GM23338 (cell line): ENCODE measurements around the gene MAP1B. TPM values are rescaled to one million over a fixed set of nuclear protein-coding genes. Genes with fewer than 3 reads are reported as not detected.

ENCODE experiments used
- ATAC-seq: fragments of 200-7000 bp; cut with Tn5 transposase; 3 replicates; pipeline ENCODE4 v1.9.1; 2020
- DNase-seq: peaks from one replicate; pipeline ENCODE4 v3.0.0-alpha.2; 2015; ENCODE audit warnings: low spot score
- H2AFZ ChIP-seq: fragments of 200-600 bp; sonication (generic); 2 replicates; pipeline ENCODE4 v1.8.0; 2016; ENCODE audit warnings: antibody characterized with exemption, mild to moderate bottlenecking, moderate library complexity
- H3F3A ChIP-seq: fragments of 200-600 bp; sonication (generic); replicated peaks from 2 replicates; pipeline ENCODE4 v1.8.0; 2017; ENCODE audit warnings: antibody characterized with exemption, mixed run types, low read depth
- H3K27ac ChIP-seq: fragments of 200-600 bp; sonication (generic); 2 replicates; pipeline ENCODE4 v1.6.1; 2016; ENCODE audit warnings: low read depth
- H3K27me3 ChIP-seq: fragments of 200-600 bp; sonication (generic); 2 replicates; pipeline ENCODE4 v1.8.0; 2016; ENCODE audit warnings: mild to moderate bottlenecking, mixed run types, moderate library complexity; ENCODE audit not compliant: insufficient read depth
- H3K36me3 ChIP-seq: fragments of 200-600 bp; sonication (generic); 2 replicates; pipeline ENCODE4 v1.8.0; 2016; ENCODE audit warnings: mild to moderate bottlenecking; ENCODE audit not compliant: insufficient read depth
- H3K4me1 ChIP-seq: fragments of 200-600 bp; sonication (generic); 2 replicates; pipeline ENCODE4 v1.8.0; 2016; ENCODE audit warnings: mild to moderate bottlenecking, moderate library complexity; ENCODE audit not compliant: insufficient read depth
- H3K4me2 ChIP-seq: fragments of 200-600 bp; sonication (generic); 2 replicates; pipeline ENCODE4 v1.7.1; 2017; ENCODE audit warnings: mixed run types
- H3K4me3 ChIP-seq: fragments of 200-600 bp; sonication (generic); 2 replicates; pipeline ENCODE4 v1.6.1; 2016; ENCODE audit warnings: mixed run types
- H3K79me2 ChIP-seq: fragments of 200-600 bp; sonication (generic); replicated peaks from 2 replicates; pipeline ENCODE4 v1.8.0; 2017; ENCODE audit warnings: mild to moderate bottlenecking; ENCODE audit not compliant: insufficient read depth
- H3K9me2 ChIP-seq: fragments of 200-600 bp; sonication (generic); 2 replicates; pipeline ENCODE4 v1.8.0; 2017; ENCODE audit not compliant: insufficient read depth
- H4K20me1 ChIP-seq: fragments of 200-600 bp; sonication (generic); replicated peaks from 2 replicates; pipeline ENCODE4 v1.8.0; 2017; ENCODE audit warnings: mild to moderate bottlenecking; ENCODE audit not compliant: insufficient read depth
- H3K27ac Mint-ChIP-seq: 2 replicates; pipeline ENCODE4 v1.8.0; 2020; ENCODE audit warnings: inconsistent platforms, mild to moderate bottlenecking, moderate library complexity, mixed read lengths
- H3K27me3 Mint-ChIP-seq: 3 replicates; pipeline ENCODE4 v1.8.0; 2022; ENCODE audit warnings: low read depth, mild to moderate bottlenecking, moderate library complexity, mixed read lengths, inconsistent platforms; ENCODE audit not compliant: insufficient read depth, poor library complexity
- H3K36me3 Mint-ChIP-seq: 3 replicates; pipeline ENCODE4 v1.8.0; 2021; ENCODE audit warnings: low read depth, mild to moderate bottlenecking, inconsistent platforms, moderate library complexity, mixed read lengths
- H3K4me1 Mint-ChIP-seq: 3 replicates; pipeline ENCODE4 v1.8.0; 2020; ENCODE audit warnings: mild to moderate bottlenecking, inconsistent platforms, mixed read lengths
- H3K4me3 Mint-ChIP-seq: 3 replicates; pipeline ENCODE4 v1.8.0; 2021; ENCODE audit warnings: moderate library complexity, mild to moderate bottlenecking, inconsistent platforms, mixed read lengths
- H3K9me3 Mint-ChIP-seq: 3 replicates; pipeline ENCODE4 v1.8.0; 2020; ENCODE audit warnings: moderate library complexity, mild to moderate bottlenecking, inconsistent platforms, mixed read lengths
- CTCF ChIP-seq, 2 experiments: fragments of 200-600 bp in 1 of 2; sonication (generic) in 1 of 2; conservative IDR thresholded peaks; 2 replicates each; pipeline versions ENCODE4 v1.5.1 to v1.6.1; 2016 to 2017; ENCODE audit warnings: antibody characterized with exemption in 2 of 2, low read depth in 2 of 2, mild to moderate bottlenecking in 2 of 2, moderate library complexity in 1 of 2
- ETS1 ChIP-seq: IDR thresholded peaks from 2 replicates; pipeline ENCODE4 v1.6.1; 2016; ENCODE audit warnings: antibody characterized with exemption
- EZH2 ChIP-seq: fragments of 200-600 bp; sonication (generic); IDR thresholded peaks from one replicate; pipeline ENCODE4 v1.8.0; 2017; ENCODE audit warnings: antibody characterized with exemption, mild to moderate bottlenecking, low read depth; ENCODE audit not compliant: unreplicated experiment
- EZH2phosphoT487 ChIP-seq: fragments of 200-600 bp; sonication (generic); IDR thresholded peaks from one replicate; pipeline ENCODE4 v1.8.1; 2018; ENCODE audit warnings: antibody characterized with exemption; ENCODE audit not compliant: unreplicated experiment
- JUNB ChIP-seq: IDR thresholded peaks from one replicate; pipeline ENCODE4 v1.6.1; 2016; ENCODE audit warnings: antibody characterized with exemption; ENCODE audit not compliant: unreplicated experiment
- POLR2AphosphoS5 ChIP-seq: IDR thresholded peaks from 2 replicates; pipeline ENCODE4 v1.6.1; 2016; ENCODE audit warnings: antibody characterized with exemption, low read depth
- REST ChIP-seq: IDR thresholded peaks from one replicate; pipeline ENCODE4 v1.6.1; 2018; ENCODE audit warnings: antibody characterized with exemption; ENCODE audit not compliant: unreplicated experiment
- STAT1 ChIP-seq: IDR thresholded peaks from one replicate; pipeline ENCODE4 v1.6.1; 2016; ENCODE audit warnings: antibody characterized with exemption; ENCODE audit not compliant: unreplicated experiment
- ZNF114 ChIP-seq: fragments of 250-450 bp; sonication (Bioruptor Pico); IDR thresholded peaks from 2 replicates; pipeline ENCODE4 v1.5.0; 2020; ENCODE audit warnings: mild to moderate bottlenecking, moderate library complexity
- ZNF331 ChIP-seq: fragments of 250-450 bp; sonication (Bioruptor Pico); IDR thresholded peaks from 2 replicates; pipeline ENCODE4 v1.5.0; 2020; ENCODE audit warnings: low read depth, mild to moderate bottlenecking, moderate library complexity
- polyA plus RNA-seq: library from polyadenylated mRNA; unstranded; fragments of >200 nt; fragmentation: Nextera tagmentation; extraction: Ambion mirVana; gene quantifications from 2 replicates; pipeline ENCODE4 v1.2.1, GENCODE V29; 2016
- total RNA-seq: library from RNA; depleted of rRNA; stranded (reverse); fragments of >200 nt; shearing (Covaris generic); gene quantifications from 2 replicates; pipeline ENCODE4 v1.2.3, GENCODE V29; 2014

MAP1B gene
- total and polyA plus RNA-seq, 2 experiments from 2014 or later, result 148 to 263 TPM

GRCh38 chr5:72082048-72082447 is 25.2 kb upstream of the MAP1B start:
- ATAC-seq, result no peak; the same call in 2 of the 3 replicates
- H3F3A ChIP-seq, result no peaks in the 10 kb centered on the region
- peaks cover 12% of the 10 kb centered on the region; the same call in 1 of the 2 replicates for H3K9me2 ChIP-seq

DNA sequence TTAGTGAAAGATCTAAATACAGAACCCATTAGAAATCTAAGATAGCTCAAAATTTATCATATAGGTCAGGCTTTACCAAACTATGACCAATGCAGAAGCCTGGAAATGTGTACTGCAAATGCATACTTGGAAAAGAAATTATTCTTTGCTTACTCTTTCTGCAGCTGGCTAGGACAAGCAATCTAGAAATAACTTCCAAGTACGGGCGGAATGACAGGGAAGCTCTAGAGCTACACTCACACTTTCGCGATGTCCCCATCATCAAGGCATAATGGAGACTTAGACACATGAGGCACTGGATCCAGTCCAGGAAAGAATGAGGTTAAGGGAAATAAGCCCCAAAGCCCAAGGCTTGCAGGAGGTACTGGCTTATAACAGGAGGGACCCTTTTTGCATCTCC is 22.4 kb upstream of the MAP1B start:
- H3K36me3 ChIP-seq, result no peaks in the 10 kb centered on the region
- H3K27me3 Mint-ChIP-seq, result peaks cover 4% of the 10 kb centered on the region
- no peaks in the 10 kb centered on the region for H3K36me3 Mint-ChIP-seq
- DNase-seq (no peak), ATAC-seq (no peak)
- no peaks in the 10 kb centered on the region for H3K9me3 Mint-ChIP-seq
- no peak for TF ChIP-seq EZH2
- no peak for TF ChIP-seq STAT1
- TF ChIP-seq JUNB, result no peak
- TF ChIP-seq EZH2phosphoT487, result no peak
- no peak for TF ChIP-seq ZNF331 (CRISPR knock-in tag)
- H3K4me2 ChIP-seq, result no peak overlapping the region
- no peak overlapping the region for H3K4me3 Mint-ChIP-seq
- H3K27ac ChIP-seq, result no peak overlapping the region
- no peaks in the 10 kb centered on the region for H4K20me1 ChIP-seq
- H3K4me1 ChIP-seq, result no peaks in the 10 kb centered on the region
- H3K4me3 ChIP-seq, result no peak overlapping the region
- H2AFZ ChIP-seq, result no peak overlapping the region
- no peaks in the 10 kb centered on the region for H3F3A ChIP-seq
- H3K4me1 Mint-ChIP-seq, result peaks cover 2% of the 10 kb centered on the region; the same call in 1 of the 3 replicates
- no peaks in the 10 kb centered on the region for H3K27me3 ChIP-seq
- no peak overlapping the region for H3K27ac Mint-ChIP-seq
- H3K9me2 ChIP-seq, result peaks cover 12% of the 10 kb centered on the region; the same call in 1 of the 2 replicates
- H3K79me2 ChIP-seq, result no peaks in the 10 kb centered on the region

More at GRCh38 chr5:72082048-72082447, 25.2 kb upstream of the MAP1B start:
- Histone ChIP-seq H3K27ac (no peak overlapping the region), H3K36me3 (no peaks in the 10 kb centered on the region), H3K79me2 (no peaks in the 10 kb centered on the region), H3K4me1 (peaks cover 13% of the 10 kb centered on the region), H3K27me3 (no peaks in the 10 kb centered on the region), H4K20me1 (no peaks in the 10 kb centered on the region), H2AFZ (0 out of 2 replicates have a peak overlapping the region, but pooled peaks have one; percentile 10), H3K4me2 (no peak overlapping the region), H3K4me3 (no peak overlapping the region)
- no peak overlapping the region for H3K27ac Mint-ChIP-seq
- H3K9me3 Mint-ChIP-seq, result no peaks in the 10 kb centered on the region
- H3K4me3 Mint-ChIP-seq, result no peak overlapping the region
- TF ChIP-seq CTCF (conservative IDR thresholded peaks at IDR 0.05; ENCODE audit: low read depth in 2 of 2) (peak; percentile 13 to 15; a peak in 2 of 4 replicates), JUNB (no peak), ZNF331 (CRISPR knock-in tag) (no peak), ZNF114 (CRISPR knock-in tag) (no peak), POLR2AphosphoS5 (no peak), EZH2 (no peak)
- peaks cover 16% of the 10 kb centered on the region for H3K4me1 Mint-ChIP-seq
- DNase-seq, result no peak
- no peaks in the 10 kb centered on the region for H3K36me3 Mint-ChIP-seq
- H3K27me3 Mint-ChIP-seq, result peaks cover 5% of the 10 kb centered on the region

DNA sequence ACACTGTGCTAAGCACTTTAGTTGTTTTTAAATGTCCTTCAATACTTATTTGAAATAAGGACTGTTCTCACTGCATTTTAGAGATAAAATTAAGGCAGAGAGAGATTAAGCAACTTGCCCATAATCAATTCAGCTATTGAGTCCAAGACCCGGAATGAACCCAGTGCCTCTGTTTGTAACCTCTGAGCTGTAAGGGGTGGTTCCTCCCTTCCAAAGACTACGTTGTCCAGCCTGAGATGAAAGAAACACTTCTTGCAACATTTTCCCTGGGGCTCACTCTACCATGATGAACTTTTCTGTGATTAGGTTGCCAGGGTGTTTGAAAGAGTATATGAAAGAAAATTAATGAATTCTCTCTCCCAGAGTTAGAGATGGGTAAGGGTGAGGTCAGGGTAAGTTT is 22.0 kb upstream of the MAP1B start:
- Mint-ChIP-seq H3K27me3 (peaks cover 4% of the 10 kb centered on the region), H3K4me3 (no peak overlapping the region), H3K27ac (no peak overlapping the region), H3K4me1 (no peaks in the 10 kb centered on the region), H3K36me3 (no peaks in the 10 kb centered on the region), H3K9me3 (no peaks in the 10 kb centered on the region)
- Histone ChIP-seq H2AFZ (no peak overlapping the region), H3K36me3 (no peaks in the 10 kb centered on the region), H3K27ac (no peak overlapping the region), H3K4me3 (no peak overlapping the region), H3F3A (no peaks in the 10 kb centered on the region), H3K27me3 (no peaks in the 10 kb centered on the region), H3K79me2 (no peaks in the 10 kb centered on the region), H4K20me1 (no peaks in the 10 kb centered on the region), H3K9me2 (peaks cover 12% of the 10 kb centered on the region; the same call in 1 of the 2 replicates), H3K4me1 (no peaks in the 10 kb centered on the region), H3K4me2 (no peak overlapping the region)
- ATAC-seq (no peak), DNase-seq (no peak)
- no peak for TF ChIP-seq REST
- TF ChIP-seq ZNF114 (CRISPR knock-in tag), result no peak
- no peak for TF ChIP-seq ETS1
- TF ChIP-seq EZH2, result no peak
- TF ChIP-seq CTCF (conservative IDR thresholded peaks at IDR 0.05; ENCODE audit: low read depth in 2 of 2), result no peak
- no peak for TF ChIP-seq JUNB
